H9 (cell line): Measurements from ENCODE around the gene BPIFB6. TPM values are rescaled to one million over a fixed set of nuclear protein-coding genes. Genes with fewer than 3 reads are reported as not detected.

Source experiments
- DNase-seq: peaks from one replicate; pipeline ENCODE4 v3.0.0-alpha.2; 2017
- H2AFZ ChIP-seq: one replicate; pipeline ENCODE4 v1.6.1; 2013; ENCODE audit warnings: mild to moderate bottlenecking, low read length, control low read depth, moderate library complexity
- H2AK5ac ChIP-seq: 2 replicates; pipeline ENCODE4 v1.6.1; 2013; ENCODE audit warnings: low read length, control low read depth, mixed read lengths; ENCODE audit not compliant: insufficient read length
- H2BK120ac ChIP-seq: one replicate; pipeline ENCODE4 v1.6.1; 2013; ENCODE audit warnings: low read depth, mild to moderate bottlenecking, low read length, control low read depth, inconsistent platforms; ENCODE audit not compliant: poor library complexity, severe bottlenecking
- H2BK12ac ChIP-seq: 2 replicates; pipeline ENCODE4 v1.6.1; 2013; ENCODE audit warnings: low read length, control low read depth, mixed read lengths, low read depth; ENCODE audit not compliant: insufficient read length
- H2BK15ac ChIP-seq: 2 replicates; pipeline ENCODE4 v1.6.1; 2013; ENCODE audit warnings: low read depth, low read length, control low read depth
- H2BK20ac ChIP-seq: one replicate; pipeline ENCODE4 v1.6.1; 2013; ENCODE audit warnings: low read depth, mild to moderate bottlenecking, low read length, control low read depth, inconsistent platforms; ENCODE audit not compliant: poor library complexity, severe bottlenecking
- H2BK5ac ChIP-seq: 2 replicates; pipeline ENCODE4 v1.6.1; 2013; ENCODE audit warnings: low read length, control low read depth, mixed read lengths; ENCODE audit not compliant: insufficient read length
- H3K14ac ChIP-seq: 2 replicates; pipeline ENCODE4 v1.6.1; 2013; ENCODE audit warnings: low read length, control low read depth; ENCODE audit not compliant: insufficient read depth
- H3K18ac ChIP-seq: 2 replicates; pipeline ENCODE4 v1.6.1; 2013; ENCODE audit warnings: low read depth, mild to moderate bottlenecking, mixed read lengths, low read length, control low read depth; ENCODE audit not compliant: insufficient read length
- H3K23ac ChIP-seq: 2 replicates; pipeline ENCODE4 v1.6.1; 2013; ENCODE audit warnings: low read length, control low read depth, mixed read lengths, low read depth; ENCODE audit not compliant: insufficient read length
- H3K23me2 ChIP-seq: 2 replicates; pipeline ENCODE4 v1.6.1; 2013; ENCODE audit warnings: low read depth, mild to moderate bottlenecking, mixed read lengths, low read length, control low read depth; ENCODE audit not compliant: insufficient read length, poor library complexity, severe bottlenecking
- H3K27ac ChIP-seq: 2 replicates; pipeline ENCODE4 v1.5.1; 2013; ENCODE audit warnings: low read length, control low read depth, mixed read lengths, low read depth; ENCODE audit not compliant: insufficient read length
- H3K27me3 ChIP-seq: 2 replicates; pipeline ENCODE4 v1.6.1; 2013; ENCODE audit warnings: low read length, control low read depth, inconsistent platforms; ENCODE audit not compliant: insufficient read depth
- H3K4ac ChIP-seq: 2 replicates; pipeline ENCODE4 v1.6.1; 2013; ENCODE audit warnings: low read depth, mild to moderate bottlenecking, control low read depth, inconsistent platforms, low read length, moderate library complexity
- H3K4me1 ChIP-seq: 2 replicates; pipeline ENCODE4 v1.6.1; 2013; ENCODE audit warnings: low read length, control low read depth, inconsistent platforms; ENCODE audit not compliant: insufficient read depth
- H3K4me2 ChIP-seq: 2 replicates; pipeline ENCODE4 v1.6.1; 2013; ENCODE audit warnings: low read length, control low read depth, mixed read lengths; ENCODE audit not compliant: insufficient read length, insufficient read depth
- H3K56ac ChIP-seq: 2 replicates; pipeline ENCODE4 v1.6.1; 2013; ENCODE audit warnings: low read depth, mild to moderate bottlenecking, mixed read lengths, low read length, control low read depth; ENCODE audit not compliant: insufficient read length
- H3K79me1 ChIP-seq: 2 replicates; pipeline ENCODE4 v1.6.1; 2013; ENCODE audit warnings: low read depth, mild to moderate bottlenecking, moderate library complexity, low read length, control low read depth, inconsistent platforms; ENCODE audit not compliant: insufficient read depth, poor library complexity, severe bottlenecking
- H3K79me2 ChIP-seq: 2 replicates; pipeline ENCODE4 v1.6.1; 2013; ENCODE audit warnings: low read length, control low read depth, inconsistent platforms; ENCODE audit not compliant: insufficient read depth
- H3K9ac ChIP-seq: 2 replicates; pipeline ENCODE4 v1.6.1; 2013; ENCODE audit warnings: low read length, control low read depth, mixed read lengths; ENCODE audit not compliant: insufficient read length; ENCODE audit errors: extremely low read depth
- H3K9me3 ChIP-seq: one replicate; pipeline ENCODE4 v1.6.1; 2013; ENCODE audit warnings: low read depth, low read length, inconsistent platforms; ENCODE audit not compliant: control insufficient read depth
- H3T11ph ChIP-seq: one replicate; pipeline ENCODE4 v1.6.1; 2013; ENCODE audit warnings: mild to moderate bottlenecking, low read length, control low read depth, inconsistent platforms
- H4K20me1 ChIP-seq: one replicate; pipeline ENCODE4 v1.6.1; 2013; ENCODE audit not compliant: control insufficient read depth, insufficient read length, insufficient read depth
- H4K5ac ChIP-seq: 2 replicates; pipeline ENCODE4 v1.6.1; 2013; ENCODE audit warnings: low read depth, mild to moderate bottlenecking, mixed read lengths, low read length, control low read depth; ENCODE audit not compliant: insufficient read length
- H4K8ac ChIP-seq: replicated peaks from 2 replicates; pipeline ENCODE4 v1.6.1; 2013; ENCODE audit warnings: low read length, control low read depth, mixed read lengths, low read depth; ENCODE audit not compliant: insufficient read length
- H4K91ac ChIP-seq: 2 replicates; pipeline ENCODE4 v1.6.1; 2013; ENCODE audit warnings: low read depth, mild to moderate bottlenecking, moderate library complexity, mixed read lengths, low read length, control low read depth; ENCODE audit not compliant: insufficient read length
- H3K27ac Mint-ChIP-seq, 3 experiments: 2 replicates in 2 of 3; 3 replicates in 1 of 3; pipeline ENCODE4 v1.8.0; 2020 to 2021; ENCODE audit warnings: mixed read lengths in 3 of 3, mild to moderate bottlenecking in 1 of 3, moderate library complexity in 1 of 3
- H3K27me3 Mint-ChIP-seq: 2 replicates; pipeline ENCODE4 v1.8.0; 2021; ENCODE audit warnings: low read depth, mild to moderate bottlenecking, moderate library complexity, mixed read lengths
- H3K36me3 Mint-ChIP-seq, 3 experiments: 2 replicates in 2 of 3; 3 replicates in 1 of 3; pipeline ENCODE4 v1.8.0; 2020 to 2021; ENCODE audit warnings: low read depth in 3 of 3, mixed read lengths in 3 of 3; ENCODE audit not compliant: insufficient read depth in 1 of 3
- H3K4me1 Mint-ChIP-seq, 2 experiments: 2 replicates each; pipeline ENCODE4 v1.8.0; 2020; ENCODE audit warnings: mixed read lengths in 2 of 2
- H3K4me3 Mint-ChIP-seq, 2 experiments: 2 replicates in 1 of 2; 3 replicates in 1 of 2; pipeline ENCODE4 v1.8.0; 2020 to 2021; ENCODE audit warnings: mild to moderate bottlenecking in 2 of 2, mixed read lengths in 2 of 2, moderate library complexity in 1 of 2
- H3K9me3 Mint-ChIP-seq, 2 experiments: 2 replicates in 1 of 2; 3 replicates in 1 of 2; pipeline ENCODE4 v1.8.0; 2020; ENCODE audit warnings: mild to moderate bottlenecking in 2 of 2, mixed read lengths in 2 of 2, moderate library complexity in 1 of 2
- CTCF ChIP-seq: fragments of 200-600 bp; sonication (generic); conservative IDR thresholded peaks from 3 replicates; pipeline ENCODE4 v1.8.0; 2021; ENCODE audit warnings: antibody characterized with exemption, mild to moderate bottlenecking
- WGBS: extraction: QIAGEN DNeasy Blood & Tissue Kit; methylation state at CpG from one replicate; pipeline ENCODE4 v1.1.7; 2013; ENCODE audit warnings: missing lambda C conversion rate, low lambda C conversion rate, mixed read lengths; ENCODE audit not compliant: insufficient read length; ENCODE audit errors: extremely low coverage; 5-methylcytosine and 5-hydroxymethylcytosine counted together
- total RNA-seq: library from RNA; stranded (reverse); gene quantifications from 2 replicates; pipeline ENCODE4 v1.2.1, GENCODE V29; 2021

Gene BPIFB6
- total RNA-seq, 1 experiment from 2014 or later = not detected

GRCh38 chr20:33021879-33022278, 9.6 kb upstream of the BPIFB6 start:
- no peak overlapping the region for H3K9ac ChIP-seq
- H3K23me2 ChIP-seq = no peaks in the 10 kb centered on the region
- no peak overlapping the region for H3K4me2 ChIP-seq
- no peak overlapping the region for H3K4ac ChIP-seq
- H3K56ac ChIP-seq = no peak overlapping the region
- no peak overlapping the region for H2BK5ac ChIP-seq
- no peaks in the 10 kb centered on the region for H3K36me3 Mint-ChIP-seq
- no peaks in the 10 kb centered on the region for H3K9me3 Mint-ChIP-seq
- H3K79me2 ChIP-seq = no peaks in the 10 kb centered on the region
- no peak overlapping the region for H2BK20ac ChIP-seq
- no peak overlapping the region for H3K27ac Mint-ChIP-seq
- H3T11ph ChIP-seq = no peak overlapping the region
- peaks cover 3% of the 10 kb centered on the region for H3K27me3 Mint-ChIP-seq
- H3K27ac ChIP-seq = no peak overlapping the region
- H3K4me1 ChIP-seq = no peaks in the 10 kb centered on the region
- H2AFZ ChIP-seq = no peak overlapping the region
- H3K14ac ChIP-seq = no peak overlapping the region
- H2BK120ac ChIP-seq = no peak overlapping the region
- no CpG with 5 or more reads among the region's 3 CpGs for WGBS
- DNase-seq = no peak
- no peaks in the 10 kb centered on the region for H3K79me1 ChIP-seq
- H2BK12ac ChIP-seq = no peak overlapping the region
- no peak overlapping the region for H3K4me3 Mint-ChIP-seq
- peaks cover under 1 to 3% of the 10 kb centered on the region in 2 experiments; a peak in 3 of 4 replicates for H3K4me1 Mint-ChIP-seq
- H3K23ac ChIP-seq = no peak overlapping the region
- H2AK5ac ChIP-seq = no peak overlapping the region
- H3K27me3 ChIP-seq = no peaks in the 10 kb centered on the region
- H4K91ac ChIP-seq = no peak overlapping the region
- H3K18ac ChIP-seq = no peak overlapping the region
- H4K5ac ChIP-seq = no peak overlapping the region
- no peak overlapping the region for H2BK15ac ChIP-seq
- no peak for TF ChIP-seq CTCF
- no peaks in the 10 kb centered on the region for H3K9me3 ChIP-seq
- no peaks in the 10 kb centered on the region for H4K20me1 ChIP-seq
- H4K8ac ChIP-seq = no peak overlapping the region
